ENCODE results near the gene PSMG1. TPM values are rescaled to one million over a fixed set of nuclear protein-coding genes. Genes with fewer than 3 reads are reported as not detected.
A peak's percentile ranks its signal among the peaks of the same experiment; 100 is the strongest.
"Not testable (repeated sequence)": the region's sequence is repeated elsewhere in the genome, so short reads cannot be mapped to it uniquely, and the experiment has no call there.

Gene PSMG1
- total and polyA plus RNA-seq, 2 donors from 2014 or later = 25.9 to 50.8 TPM

DNA sequence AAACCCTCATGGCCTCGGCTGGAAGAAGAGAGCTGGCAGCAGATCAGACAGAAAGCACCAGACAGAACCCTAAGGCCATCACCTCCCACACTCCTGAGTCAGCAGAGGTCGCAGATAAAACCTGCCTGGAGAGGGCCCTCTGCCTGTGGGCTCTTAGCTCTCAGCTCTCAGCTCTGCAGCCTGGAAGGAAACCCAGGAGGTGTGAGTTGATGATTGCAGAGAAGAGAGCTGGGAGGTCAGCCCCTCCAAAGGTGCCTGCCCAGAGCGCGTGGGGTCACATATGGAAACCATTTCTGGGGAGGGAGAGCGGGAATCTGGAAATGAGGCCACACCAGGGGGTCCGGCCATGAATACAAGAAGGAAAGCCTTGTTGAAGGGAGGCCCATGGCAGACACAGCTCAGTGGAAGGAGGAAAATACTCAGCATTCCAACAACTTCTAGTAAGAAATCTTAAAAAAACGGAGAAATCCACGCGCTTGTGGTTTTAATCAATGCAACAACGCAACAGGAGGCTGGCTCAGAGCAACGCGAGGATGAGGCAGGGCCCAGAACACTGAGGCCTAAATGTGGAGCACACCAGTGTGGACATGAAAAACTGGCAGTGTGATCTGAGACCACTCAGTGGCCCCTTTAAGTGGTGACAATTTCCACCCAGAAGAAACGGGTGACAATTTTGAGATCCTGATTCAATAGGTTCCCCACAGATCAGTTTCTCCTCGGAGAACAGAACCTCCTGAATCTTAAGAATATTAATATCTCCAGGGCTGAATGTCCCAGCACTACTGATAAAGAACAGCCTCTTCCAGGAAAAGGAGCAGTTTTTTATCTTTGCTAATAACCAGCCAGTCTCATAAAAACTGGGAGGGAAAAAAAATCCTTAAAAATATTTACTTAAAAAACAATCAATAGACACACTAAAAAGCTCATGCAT lies 45.7 kb downstream of the PSMG1 start:
- no peak overlapping the region for H3K4me3 ChIP-seq (ENCODE audit: low read length in 3 of 3)
- FAIRE-seq (no peak), DNase-seq (peak in 2 of 5 donors; percentile 30 to 38)
- TF ChIP-seq CTCF (IDR thresholded peaks at IDR 0.05; ENCODE audit: borderline replicate concordance, extremely low read depth, insufficient read depth) = no peak
- H3K27me3 ChIP-seq (ENCODE audit: control insufficient read depth, insufficient read depth, low read length) = no peaks in the 10 kb centered on the region
- no peaks in the 10 kb centered on the region for H3K36me3 ChIP-seq (ENCODE audit: control insufficient read depth in 2 of 3, insufficient read depth in 3 of 3, low read length in 3 of 3)
- H3K9me3 ChIP-seq (ENCODE audit: control insufficient read depth in 2 of 3, insufficient read depth in 1 of 3, low read length in 3 of 3) = no peaks in the 10 kb centered on the region
- peak overlapping the region in 1 of 2 donors; percentile 45 for H3K27ac ChIP-seq (ENCODE audit: low read depth in 2 of 2, low read length in 2 of 2)
- no peaks in the 10 kb centered on the region for H3K4me1 ChIP-seq (ENCODE audit: control insufficient read depth in 2 of 3, insufficient read depth in 2 of 3, low read depth in 1 of 3, low read length in 3 of 3)
- intact Hi-C loops (cut with DNase I) = loop anchor here (10.0 kb wide), 1 partner anchor 633 kb away; no protein-coding TSS in a partner anchor
- H3K9ac ChIP-seq (ENCODE audit: low read length in 3 of 3) = no peak overlapping the region

- DNase-seq (no peak), FAIRE-seq (no peak)
- Histone ChIP-seq H3K9ac (ENCODE audit: low read length in 3 of 3) (no peak overlapping the region), H3K9me3 (ENCODE audit: control insufficient read depth in 2 of 3, insufficient read depth in 1 of 3, low read length in 3 of 3) (no peaks in the 10 kb centered on the region), H3K27ac (ENCODE audit: low read depth in 2 of 2, low read length in 2 of 2) (no peak overlapping the region), H3K4me3 (ENCODE audit: low read length in 3 of 3) (no peak overlapping the region), H3K36me3 (ENCODE audit: control insufficient read depth in 2 of 3, insufficient read depth in 3 of 3, low read length in 3 of 3) (no peaks in the 10 kb centered on the region), H3K4me1 (ENCODE audit: control insufficient read depth in 2 of 3, insufficient read depth in 2 of 3, low read depth in 1 of 3, low read length in 3 of 3) (no peaks in the 10 kb centered on the region), H3K27me3 (ENCODE audit: control insufficient read depth, insufficient read depth, low read length) (no peaks in the 10 kb centered on the region)
- TF ChIP-seq CTCF (IDR thresholded peaks at IDR 0.05; ENCODE audit: borderline replicate concordance, extremely low read depth, insufficient read depth) = no peak
- intact Hi-C loops (cut with DNase I) = loop anchor here (10.0 kb wide), 1 partner anchor 632 kb away; no protein-coding TSS in a partner anchor
Observed at GRCh38 chr21:39136711-39137110, 46.5 kb downstream of the PSMG1 start.

- H3K36me3 ChIP-seq (ENCODE audit: control insufficient read depth in 2 of 3, insufficient read depth in 3 of 3, low read length in 3 of 3); FAIRE-seq; H3K9me3 ChIP-seq (ENCODE audit: control insufficient read depth in 2 of 3, insufficient read depth in 1 of 3, low read length in 3 of 3); H3K4me1 ChIP-seq (ENCODE audit: control insufficient read depth in 2 of 3, insufficient read depth in 2 of 3, low read depth in 1 of 3, low read length in 3 of 3); H3K4me3 ChIP-seq (ENCODE audit: low read length in 3 of 3); H3K9ac ChIP-seq (ENCODE audit: low read length in 3 of 3); H3K27ac ChIP-seq (ENCODE audit: low read depth in 2 of 2, low read length in 2 of 2); H3K27me3 ChIP-seq (ENCODE audit: control insufficient read depth, insufficient read depth, low read length): not testable (repeated sequence)
- peak in 3 of 5 donors; percentile 23 to 63 (median 29) for DNase-seq
- intact Hi-C loops (cut with DNase I) = loop anchor here (10.0 kb wide), 1 partner anchor 631 kb away; no protein-coding TSS in a partner anchor
Observed at GRCh38 chr21:39136138-39136537, 47.1 kb downstream of the PSMG1 start.

GRCh38 chr21:39134288-39134810 lies 48.9 kb downstream of the PSMG1 start:
- intact Hi-C loops (cut with DNase I) = loop anchor here (5.0 to 10.0 kb wide), 2 partner anchors 402 to 630 kb away; no protein-coding TSS in a partner anchor
- Histone ChIP-seq H3K9ac (ENCODE audit: low read length in 3 of 3) (no peak overlapping the region), H3K27ac (ENCODE audit: low read depth in 2 of 2, low read length in 2 of 2) (no peak overlapping the region), H3K4me3 (ENCODE audit: low read length in 3 of 3) (no peak overlapping the region), H3K4me1 (ENCODE audit: control insufficient read depth in 2 of 3, insufficient read depth in 2 of 3, low read depth in 1 of 3, low read length in 3 of 3) (no peaks in the 10 kb centered on the region), H3K9me3 (ENCODE audit: control insufficient read depth in 2 of 3, insufficient read depth in 1 of 3, low read length in 3 of 3) (peaks cover 0 to 8% (median 0%) of the 10 kb centered on the region in 3 donors), H3K27me3 (ENCODE audit: control insufficient read depth, insufficient read depth, low read length) (no peaks in the 10 kb centered on the region), H3K36me3 (ENCODE audit: control insufficient read depth in 2 of 3, insufficient read depth in 3 of 3, low read length in 3 of 3) (no peaks in the 10 kb centered on the region)
- FAIRE-seq (no peak), DNase-seq (no peak)
- TF ChIP-seq CTCF (IDR thresholded peaks at IDR 0.05; ENCODE audit: borderline replicate concordance, extremely low read depth, insufficient read depth) = no peak

All from kidney (tissue), 14 donors.